GM18511 (cell line): Measurements from ENCODE around the gene CAMTA1.

Source experiments
- ATAC-seq: cut with Tn5 transposase; IDR thresholded peaks from one replicate; pipeline ENCODE4 v1.9.1; 2021; ENCODE audit warnings: mild to moderate bottlenecking, moderate library complexity; ENCODE audit not compliant: unreplicated experiment

The CAMTA1 gene

DNA sequence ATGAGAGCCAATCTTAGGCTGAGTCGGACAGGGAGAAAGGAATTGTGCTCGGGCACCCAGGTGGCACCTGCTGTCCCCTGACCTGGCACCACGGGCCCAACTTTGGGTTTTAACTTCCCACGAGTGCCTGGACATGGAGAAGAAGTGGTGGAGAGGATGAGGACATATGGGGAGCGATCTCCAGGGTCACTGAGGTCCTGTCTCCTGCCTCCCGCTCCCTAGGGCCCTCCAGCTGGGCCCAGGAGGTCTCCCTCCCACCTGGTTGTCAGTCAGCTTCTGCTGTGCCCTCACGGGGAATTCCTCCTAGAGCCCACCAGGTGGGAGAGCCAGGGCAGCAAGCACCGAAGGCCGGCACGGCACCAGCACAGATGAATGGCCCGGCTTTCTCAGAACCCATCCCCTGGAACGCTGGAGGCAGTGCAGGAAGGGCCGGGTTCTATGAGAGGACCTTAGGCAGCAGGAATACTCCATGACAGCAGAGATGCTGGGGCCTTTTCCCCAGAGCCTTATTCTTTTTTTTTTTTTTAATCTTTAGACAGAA lies 435.5 kb downstream of the CAMTA1 start:
- no peak for ATAC-seq

DNA sequence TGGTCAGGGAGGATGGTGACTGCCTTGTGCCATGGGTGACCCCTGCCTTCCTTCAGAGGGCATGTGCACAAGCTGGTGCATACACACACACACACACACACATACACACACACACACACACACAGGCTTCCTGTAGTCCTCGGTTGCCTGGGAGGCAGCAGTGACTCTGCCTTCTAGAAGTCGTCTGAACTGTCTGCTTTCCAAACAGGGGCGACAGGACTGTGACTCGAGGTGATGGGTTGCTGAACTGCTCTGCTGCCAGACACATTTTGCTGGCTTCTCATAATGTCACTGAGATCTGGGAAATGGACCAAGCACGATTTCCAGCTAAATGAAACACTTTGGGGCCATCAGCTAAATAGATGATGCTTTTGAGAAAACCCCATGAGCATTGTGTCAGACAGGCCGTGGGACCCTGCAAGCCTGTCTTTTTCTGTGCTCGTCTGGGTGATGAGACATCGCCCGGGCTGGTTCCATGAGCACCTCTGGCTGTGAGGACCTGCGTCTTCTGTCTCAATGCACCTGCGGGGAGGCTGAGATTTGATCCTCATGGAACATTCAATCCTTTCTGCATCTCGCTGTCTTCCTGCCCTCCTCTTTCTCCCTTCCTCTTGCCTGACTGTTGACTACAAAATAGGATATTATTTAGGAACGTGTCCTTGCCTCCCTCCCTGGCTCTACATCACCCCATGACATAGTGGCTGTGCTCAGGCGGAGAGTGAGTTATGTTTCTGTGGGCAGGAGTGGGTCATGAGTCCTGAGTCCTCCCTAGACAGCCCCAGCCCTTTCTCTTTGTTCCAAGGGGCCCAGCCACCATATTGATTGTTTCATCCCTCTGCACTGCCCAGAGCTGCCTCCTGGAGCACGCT lies 436.8 kb downstream of the CAMTA1 start:
- ATAC-seq = no peak

DNA sequence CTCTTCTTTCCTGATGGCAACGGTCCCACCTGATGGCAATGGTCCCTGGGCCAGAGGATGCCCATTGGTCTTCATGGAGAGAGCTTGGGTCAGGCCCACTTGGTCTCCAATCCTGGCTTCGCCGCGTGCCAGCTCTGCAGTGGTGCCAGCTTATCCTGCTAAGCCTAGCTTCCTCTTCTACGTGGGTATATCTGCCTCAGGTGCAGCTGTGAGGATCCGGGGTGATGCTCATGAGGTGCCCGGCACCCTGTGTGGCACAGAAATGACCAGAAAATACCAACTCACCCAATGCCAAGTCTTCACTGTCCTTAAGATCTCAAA lies 437.4 kb downstream of the CAMTA1 start:
- no peak for ATAC-seq

DNA sequence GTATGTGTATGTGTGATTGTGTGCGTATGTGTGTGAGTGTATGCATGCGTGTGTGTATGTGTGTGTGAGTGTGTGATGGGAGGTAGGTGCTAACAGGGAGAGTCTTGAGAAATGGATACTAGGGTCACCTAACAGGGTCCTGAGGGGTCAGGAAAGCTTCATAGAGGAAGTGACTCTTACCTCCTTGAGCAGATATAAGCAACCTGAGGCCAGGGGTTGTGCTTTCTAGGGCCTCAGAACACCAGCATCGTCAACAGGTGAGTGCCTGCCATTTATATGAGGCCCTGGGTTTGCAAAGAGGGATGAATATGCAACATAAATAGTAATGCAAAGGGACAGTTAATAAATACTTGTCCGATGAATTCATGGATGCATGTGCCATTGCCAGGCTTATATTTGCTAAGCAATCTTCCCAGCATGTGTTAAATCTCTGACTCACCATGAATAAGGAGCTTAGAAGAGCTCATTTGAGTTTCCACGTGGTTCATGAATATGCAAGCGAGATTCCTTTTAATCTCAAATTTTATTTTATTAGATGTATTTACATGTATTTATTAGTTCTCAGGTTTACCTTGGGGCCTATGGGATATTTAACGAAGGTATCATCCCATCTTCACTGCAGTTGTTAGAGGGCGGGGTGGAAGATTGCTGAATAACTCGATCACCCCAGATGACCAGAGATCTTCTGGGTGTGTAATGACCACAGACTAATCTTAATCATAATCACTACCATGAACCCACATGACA lies 438.3 kb downstream of the CAMTA1 start:
- ATAC-seq = no peak

DNA sequence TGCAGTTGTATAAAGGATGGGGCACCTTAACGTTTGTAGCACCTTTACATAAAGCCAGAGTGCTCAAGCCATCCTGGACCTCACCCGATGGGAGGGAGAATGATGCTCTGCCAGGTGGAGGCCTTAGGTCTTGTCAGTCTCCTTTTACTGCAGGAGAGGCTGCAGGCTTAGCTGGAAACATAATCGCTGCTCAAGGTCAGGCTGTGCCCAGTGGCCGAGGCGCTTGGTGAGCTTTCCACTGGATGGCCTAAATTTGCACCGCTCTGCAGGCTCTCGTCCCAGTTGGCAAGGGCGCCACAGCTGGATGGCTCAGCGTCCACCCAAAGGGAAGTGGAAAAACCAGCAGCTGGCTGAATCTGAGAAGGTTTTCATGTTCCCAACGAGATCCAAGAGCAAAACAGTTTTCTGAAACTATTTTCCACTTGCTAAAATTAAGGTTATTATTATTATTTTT lies 438.9 kb downstream of the CAMTA1 start:
- ATAC-seq = no peak

DNA sequence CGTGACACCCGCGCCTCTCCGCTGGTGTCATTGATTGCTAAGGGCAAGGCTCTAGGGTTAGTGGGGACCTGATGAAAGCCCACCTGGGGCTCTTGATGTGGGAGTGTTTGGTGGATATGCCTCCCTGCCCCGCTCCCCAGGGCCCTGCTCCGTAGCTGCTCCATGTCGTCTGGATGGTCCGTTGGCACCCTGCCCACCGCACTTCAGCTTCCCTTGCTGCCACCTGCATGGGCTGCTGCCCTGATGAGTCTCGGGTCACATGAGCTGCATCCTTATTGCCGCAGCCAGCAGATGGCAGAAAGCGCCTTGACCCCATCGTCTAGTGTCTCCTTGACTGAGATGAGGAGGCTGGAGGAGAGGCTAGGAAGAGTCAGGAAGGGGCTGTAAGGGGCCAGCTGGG lies 439.4 kb downstream of the CAMTA1 start:
- no peak for ATAC-seq

DNA sequence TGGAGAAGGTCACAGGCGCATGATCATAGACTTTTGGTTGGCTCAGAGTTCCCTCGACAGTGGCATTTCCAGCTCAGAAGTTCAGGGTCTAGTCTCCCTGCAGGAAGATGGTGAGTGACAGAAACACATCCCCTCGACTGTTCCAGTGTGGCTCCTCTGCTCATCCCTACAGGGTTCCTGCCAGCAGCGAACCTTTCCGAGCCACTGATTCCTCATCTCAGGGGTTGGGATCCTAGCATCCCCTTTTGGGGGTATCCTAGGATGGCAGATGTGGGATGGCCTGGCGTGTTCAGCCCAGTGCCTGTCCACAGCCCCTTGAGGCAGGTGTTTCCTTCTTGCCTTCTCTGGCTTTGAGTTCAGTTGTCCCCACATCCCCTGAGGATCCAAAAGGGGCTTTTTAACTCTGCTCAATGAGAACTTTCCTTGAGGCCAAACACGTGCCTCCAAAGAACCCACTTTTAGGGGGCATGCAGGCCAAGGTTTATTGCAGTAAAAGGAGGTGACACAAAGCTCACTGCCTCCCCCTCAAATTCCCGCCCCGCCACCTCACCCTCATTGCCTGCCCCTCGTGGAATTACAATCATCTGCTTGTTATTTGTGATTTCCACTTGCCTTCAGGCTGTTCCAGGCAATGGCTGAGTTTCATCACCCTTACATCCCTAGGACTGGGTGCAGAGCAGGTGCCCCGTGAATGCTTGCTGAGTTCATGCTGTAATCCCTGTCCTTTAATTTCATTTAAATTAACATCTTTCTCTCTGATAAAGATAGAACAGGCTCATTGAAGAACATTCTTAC lies 440.7 kb downstream of the CAMTA1 start:
- ATAC-seq = no peak

DNA sequence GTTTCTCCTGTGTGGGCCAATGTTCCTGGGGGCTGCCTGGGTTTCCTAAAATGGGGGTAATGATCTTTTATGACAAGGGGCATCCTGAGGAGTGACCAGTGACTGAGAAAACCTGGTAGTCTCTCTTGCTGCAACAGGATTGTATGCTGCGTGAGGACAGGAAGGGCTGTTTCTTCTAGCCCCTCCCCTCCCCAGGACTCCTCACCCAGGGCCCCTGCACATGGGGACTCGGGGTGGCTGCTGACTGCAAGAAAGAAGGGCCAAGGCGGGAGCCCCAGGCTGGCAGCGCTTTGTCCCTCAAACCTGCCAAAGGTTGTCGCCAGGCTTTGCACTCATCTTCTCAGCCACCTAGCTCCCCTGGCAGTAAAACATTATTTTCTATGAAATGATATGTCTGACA lies 442.4 kb downstream of the CAMTA1 start:
- ATAC-seq = no peak

DNA sequence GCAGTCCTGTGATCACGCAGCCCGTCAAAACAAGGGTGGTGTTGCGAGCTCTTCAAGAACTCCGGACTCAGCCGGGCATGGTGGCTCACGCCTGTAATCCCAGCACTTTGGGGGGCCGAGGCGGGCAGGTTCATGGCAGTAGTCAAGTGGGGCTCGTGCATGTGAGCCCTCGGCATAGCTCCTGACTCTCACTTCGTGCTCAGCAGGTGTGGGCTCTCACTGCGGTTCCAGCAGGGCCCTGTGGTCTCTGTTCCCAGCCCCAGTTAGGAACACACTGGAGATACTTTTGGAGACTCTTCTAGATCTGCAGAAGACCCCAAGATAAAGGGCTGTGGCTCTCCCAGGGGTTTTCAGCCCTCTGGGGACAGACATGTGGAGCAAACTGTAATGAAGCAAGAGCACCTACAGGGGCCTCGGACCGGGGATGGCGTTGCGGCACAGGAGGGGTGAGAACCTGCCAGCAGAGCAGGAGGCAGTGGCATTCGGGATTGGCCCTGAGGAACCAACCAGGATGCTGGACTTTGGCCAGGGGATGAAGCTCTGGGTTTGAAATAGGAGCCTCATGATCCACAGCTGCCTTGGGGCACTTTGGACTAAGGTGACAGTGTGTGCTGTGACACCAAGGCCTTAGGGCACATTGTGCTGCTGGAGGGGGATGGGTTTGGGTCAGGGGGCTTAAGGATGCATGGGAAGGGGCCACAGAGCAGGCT lies 443.2 kb downstream of the CAMTA1 start:
- no peak for ATAC-seq

DNA sequence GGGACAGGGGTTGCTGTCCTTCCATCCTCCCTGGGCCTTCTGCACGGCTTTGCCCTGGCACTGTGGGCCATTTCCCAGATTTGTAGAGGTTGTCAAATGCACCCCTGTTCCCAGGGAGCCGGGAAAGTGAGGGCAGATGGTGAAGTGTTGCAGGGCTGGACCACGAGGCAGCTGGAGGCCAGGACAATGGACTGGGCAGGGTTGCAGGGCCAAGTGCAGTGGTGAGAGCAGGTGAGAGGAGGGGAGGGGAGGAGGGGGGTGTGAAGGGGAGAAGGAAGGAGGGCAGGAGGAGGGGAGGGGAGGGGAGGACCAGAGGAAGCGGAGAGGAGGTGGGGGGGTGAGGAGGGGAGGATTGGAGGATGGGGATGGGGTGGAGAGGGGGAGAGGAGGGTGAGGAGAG lies 443.9 kb downstream of the CAMTA1 start:
- ATAC-seq = no peak

DNA sequence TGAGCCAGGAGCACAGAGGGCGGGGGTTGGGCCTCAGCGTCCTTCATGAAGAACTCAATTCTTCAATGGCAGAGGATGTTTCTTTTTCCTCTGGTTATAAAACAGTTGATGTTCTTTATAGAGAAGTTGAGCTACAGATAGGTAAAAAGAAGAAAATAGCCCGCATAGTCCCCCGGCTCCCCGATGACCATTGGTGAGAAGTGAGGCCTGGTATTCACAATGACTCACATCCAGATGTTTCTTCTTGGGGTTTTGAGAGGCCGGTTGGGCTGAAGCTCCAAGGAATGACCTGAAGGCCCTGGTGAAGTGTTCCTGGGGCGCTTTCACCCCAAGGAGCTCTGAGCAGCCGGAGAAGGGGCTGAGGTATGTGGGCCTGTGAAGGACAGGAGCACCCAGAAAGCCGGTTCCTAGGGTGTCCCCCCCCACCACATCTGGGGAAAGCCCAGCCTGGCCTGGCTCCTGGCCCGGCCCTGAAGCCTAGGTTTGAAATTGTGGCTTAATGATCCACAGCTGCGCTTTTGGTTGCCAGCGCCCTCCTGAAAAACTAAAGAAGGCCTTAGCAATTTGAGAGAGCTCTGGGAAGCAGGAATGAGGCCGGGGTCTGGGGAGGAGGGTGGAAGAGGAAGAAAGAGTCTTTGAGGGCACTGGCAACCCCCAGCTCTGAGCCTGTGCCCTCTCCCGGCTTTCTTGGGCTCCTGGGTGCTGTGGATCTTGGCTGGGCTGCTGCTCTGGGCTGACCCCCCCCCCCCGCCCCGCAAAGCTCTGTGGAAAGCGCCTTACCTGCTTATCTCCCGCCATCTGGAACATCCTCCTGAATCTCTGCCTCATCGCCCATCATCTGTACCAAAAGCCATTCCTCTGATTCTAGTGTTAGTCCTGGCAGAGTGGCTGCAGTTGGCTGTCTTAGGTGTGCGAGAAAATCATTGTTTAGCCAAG lies 444.7 kb downstream of the CAMTA1 start:
- ATAC-seq = no peak

DNA sequence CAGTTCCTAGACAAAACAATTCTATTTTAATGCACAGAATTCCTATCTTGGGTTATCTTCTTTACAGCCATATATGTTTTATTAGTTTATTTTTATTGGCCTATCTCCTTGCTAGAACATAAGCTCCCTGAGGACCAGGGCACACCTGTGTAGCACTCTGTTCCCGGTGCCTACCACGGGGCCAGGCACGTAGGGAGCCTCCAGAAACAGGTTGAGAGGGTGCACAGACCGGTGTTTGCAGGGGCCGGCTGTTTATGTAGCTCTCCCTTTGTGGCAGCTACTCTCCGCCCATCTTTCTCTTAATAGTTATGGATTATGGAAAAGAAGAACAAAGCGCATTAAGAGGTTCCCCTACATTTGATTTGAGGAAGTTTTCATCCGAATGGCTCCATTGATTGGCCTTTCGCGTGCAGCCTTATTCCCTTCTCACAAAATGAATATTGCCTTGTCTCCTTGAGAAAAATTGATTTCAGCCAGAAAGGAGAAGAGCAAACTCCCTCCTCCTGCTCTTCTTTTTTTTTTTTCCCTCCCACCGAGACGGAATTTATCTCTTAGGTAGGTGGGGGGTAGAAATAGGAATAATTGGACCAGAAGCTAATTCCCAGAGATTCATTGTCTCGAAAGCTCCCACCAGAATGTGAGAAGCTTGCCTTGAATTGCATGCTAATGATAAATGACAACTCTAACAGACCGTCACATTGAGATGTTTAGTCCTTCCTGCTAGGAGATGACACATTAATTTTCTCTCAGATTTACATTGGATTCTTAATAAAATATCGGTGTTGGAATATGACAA lies 447.4 kb downstream of the CAMTA1 start:
- no peak for ATAC-seq

DNA sequence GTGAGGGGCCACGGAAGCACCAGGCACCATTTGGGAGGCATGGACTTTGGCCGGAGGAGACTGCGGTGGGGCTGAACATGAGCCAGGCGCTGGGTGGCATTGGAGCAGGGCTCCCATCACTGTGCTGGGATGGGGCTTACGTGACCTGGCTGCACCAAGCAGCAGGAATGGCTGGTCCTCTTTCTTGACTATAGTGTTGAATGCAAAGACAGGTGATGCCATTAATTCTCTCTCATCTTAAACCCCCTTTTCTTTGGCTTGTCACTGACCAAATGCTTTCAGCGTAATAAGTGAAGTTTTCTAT lies 447.9 kb downstream of the CAMTA1 start:
- no peak for ATAC-seq

DNA sequence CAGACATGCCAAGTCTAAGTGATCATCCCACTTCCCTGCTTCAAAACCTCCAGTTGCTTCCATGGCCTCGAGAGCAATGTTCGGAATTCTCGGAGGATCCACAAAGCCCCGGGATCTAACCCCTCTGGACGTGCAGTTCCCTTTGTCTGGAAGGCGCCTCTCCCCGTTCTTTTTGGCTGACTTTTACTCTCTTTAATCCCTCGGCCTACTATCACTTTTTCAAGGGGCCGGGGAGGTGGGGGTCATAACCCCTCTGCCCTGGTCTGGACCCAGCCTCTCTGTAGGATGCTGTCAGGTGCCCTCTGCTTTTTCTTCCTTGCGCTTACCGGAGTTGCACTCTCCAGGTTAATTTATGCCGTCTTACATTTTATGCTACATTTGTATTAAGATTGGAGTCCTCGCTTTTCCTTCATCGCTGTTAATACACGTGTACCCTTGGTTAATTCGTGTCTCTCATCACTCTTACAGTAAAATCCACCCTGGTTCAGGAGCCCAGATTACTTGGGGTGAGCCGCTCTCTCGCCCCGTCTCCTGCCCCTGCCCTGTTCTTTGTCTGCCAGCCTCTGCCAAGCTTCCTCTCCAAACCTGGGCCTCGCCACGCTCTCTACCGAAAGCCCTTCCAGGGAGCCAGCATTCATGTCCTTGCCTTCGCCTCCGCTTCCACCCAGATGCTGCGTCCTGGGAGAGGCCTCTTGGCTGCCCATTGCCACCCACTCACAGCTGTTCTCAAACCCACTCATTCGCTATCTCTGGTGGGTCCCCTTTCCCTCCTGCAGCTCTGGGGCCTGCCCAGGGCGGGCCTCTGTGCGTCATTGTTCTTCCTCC lies 448.6 kb downstream of the CAMTA1 start:
- ATAC-seq = no peak

DNA sequence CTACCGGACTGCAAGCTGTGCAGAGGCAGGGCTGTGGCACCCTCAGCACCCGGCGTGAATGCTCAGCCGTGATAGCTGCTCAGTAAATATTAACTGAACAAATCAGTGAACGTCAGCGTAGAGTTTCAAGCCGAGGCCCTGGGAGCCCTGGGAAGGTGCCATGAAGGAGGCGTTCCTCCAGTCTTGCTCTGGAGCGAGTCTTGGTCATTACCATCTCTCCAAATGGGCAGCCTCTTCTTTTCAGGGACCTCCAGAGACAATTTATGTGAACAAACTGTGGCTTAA lies 449.2 kb downstream of the CAMTA1 start:
- no peak for ATAC-seq

DNA sequence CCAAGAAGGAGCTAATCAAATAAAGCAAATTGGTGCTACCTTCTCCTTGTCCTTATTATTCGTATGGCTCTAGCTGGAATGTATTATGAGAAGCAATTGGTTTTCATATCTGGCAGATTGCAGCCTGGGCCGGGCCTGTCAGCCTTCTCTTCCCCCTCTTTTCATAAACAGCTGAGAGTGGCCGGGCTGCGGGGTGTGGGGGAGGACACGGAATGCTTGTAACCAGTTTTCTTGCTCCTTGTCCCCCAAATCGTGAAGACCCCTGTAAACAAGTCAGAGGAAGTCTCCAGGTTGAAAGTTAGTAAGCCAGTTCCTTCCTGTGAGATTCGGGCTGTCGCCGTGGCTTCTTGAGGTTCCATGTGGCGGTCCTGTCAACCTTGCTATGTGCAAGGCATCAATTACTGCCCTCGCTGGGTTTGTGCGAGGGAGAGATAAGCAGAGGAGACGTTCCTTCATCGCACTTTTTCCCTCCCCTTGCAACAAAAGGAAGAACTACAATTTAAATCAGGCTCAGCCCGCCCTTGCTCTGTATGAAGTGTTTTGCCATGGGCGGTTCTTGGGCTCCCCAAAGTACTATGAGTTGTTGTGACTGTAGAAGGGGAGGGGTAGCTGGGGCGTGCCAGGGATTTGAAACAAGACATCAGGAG lies 450.7 kb downstream of the CAMTA1 start:
- no peak for ATAC-seq

DNA sequence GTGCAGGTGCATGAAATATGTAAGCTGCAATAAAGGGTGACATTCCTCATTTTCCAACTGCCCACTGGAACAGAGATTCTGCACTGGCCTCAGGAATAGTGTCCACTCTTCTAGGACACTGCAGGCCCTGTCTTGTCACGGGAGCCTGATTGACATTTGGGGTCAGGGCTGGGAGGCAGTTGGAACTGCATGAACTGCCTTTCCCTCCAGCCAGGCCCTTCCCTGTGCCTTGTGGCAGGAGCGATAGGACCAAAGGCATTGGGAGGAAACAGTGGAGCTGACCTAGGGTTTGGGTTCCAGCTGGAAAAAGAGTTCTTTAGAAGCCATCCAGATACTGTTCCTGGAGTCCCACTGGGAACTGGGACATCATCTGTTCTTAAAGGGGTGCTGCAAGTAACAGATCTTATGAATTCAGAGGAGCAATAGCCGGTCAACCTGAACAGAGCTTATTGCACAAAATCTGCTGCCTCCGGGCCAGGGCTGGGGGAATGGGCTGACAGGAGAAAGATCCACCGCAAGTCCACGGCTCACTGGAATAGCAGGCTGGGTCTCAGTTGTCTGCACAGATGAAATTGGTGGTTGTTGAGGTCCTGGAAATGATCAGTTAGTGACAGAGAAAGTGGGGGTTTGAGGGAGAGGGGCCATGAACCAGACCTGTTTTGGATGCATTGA lies 451.7 kb downstream of the CAMTA1 start:
- ATAC-seq = no peak
